Activated naive CD8-positive, alpha-beta T cell treated with anti-CD3 and anti-CD28 coated beads, Interleukin-2, amount 10 ng/mL, durations not matched to agents 7 days and 5 days (primary cell): ENCODE measurements around the gene LTF. TPM values are rescaled to one million over a fixed set of nuclear protein-coding genes. Genes with fewer than 3 reads are reported as not detected.

Experiments
- ATAC-seq: fragments of 150-1000 bp; cut with Tn5 transposase; one replicate; pipeline ENCODE4 v1.10.0; 2021; ENCODE audit warnings: low read depth, moderate library complexity
- POLR2A ChIA-PET: fragments of 350-600 bp; sonication (Branson Sonifier 250); formaldehyde crosslinking; loops from one replicate; lab custom pipeline; 2021; ENCODE audit warnings: antibody characterized with exemption; lab: Charles Lee
- DNase-seq: peaks from one replicate; pipeline ENCODE4 v3.0.0; 2021
- H3K27ac Mint-ChIP-seq: one replicate; pipeline ENCODE4 v1.8.0; 2022; ENCODE audit warnings: mild to moderate bottlenecking, mixed read lengths
- H3K27me3 Mint-ChIP-seq: one replicate; pipeline ENCODE4 v1.8.0; 2022; ENCODE audit warnings: mild to moderate bottlenecking, moderate library complexity, mixed read lengths
- H3K36me3 Mint-ChIP-seq: one replicate; pipeline ENCODE4 v1.8.0; 2021; ENCODE audit warnings: mild to moderate bottlenecking, mixed read lengths
- H3K4me1 Mint-ChIP-seq: one replicate; pipeline ENCODE4 v1.8.0; 2021; ENCODE audit warnings: mixed read lengths
- H3K4me3 Mint-ChIP-seq: one replicate; pipeline ENCODE4 v1.8.0; 2022; ENCODE audit warnings: mild to moderate bottlenecking, moderate library complexity, mixed read lengths
- H3K9me3 Mint-ChIP-seq: one replicate; pipeline ENCODE4 v1.8.0; 2021; ENCODE audit warnings: mixed read lengths
- total RNA-seq, 2 experiments: library from RNA; stranded (reverse); gene quantifications; one replicate each; pipeline ENCODE4 v1.2.3, GENCODE V29; 2021

LTF gene
- not detected for total RNA-seq

DNA sequence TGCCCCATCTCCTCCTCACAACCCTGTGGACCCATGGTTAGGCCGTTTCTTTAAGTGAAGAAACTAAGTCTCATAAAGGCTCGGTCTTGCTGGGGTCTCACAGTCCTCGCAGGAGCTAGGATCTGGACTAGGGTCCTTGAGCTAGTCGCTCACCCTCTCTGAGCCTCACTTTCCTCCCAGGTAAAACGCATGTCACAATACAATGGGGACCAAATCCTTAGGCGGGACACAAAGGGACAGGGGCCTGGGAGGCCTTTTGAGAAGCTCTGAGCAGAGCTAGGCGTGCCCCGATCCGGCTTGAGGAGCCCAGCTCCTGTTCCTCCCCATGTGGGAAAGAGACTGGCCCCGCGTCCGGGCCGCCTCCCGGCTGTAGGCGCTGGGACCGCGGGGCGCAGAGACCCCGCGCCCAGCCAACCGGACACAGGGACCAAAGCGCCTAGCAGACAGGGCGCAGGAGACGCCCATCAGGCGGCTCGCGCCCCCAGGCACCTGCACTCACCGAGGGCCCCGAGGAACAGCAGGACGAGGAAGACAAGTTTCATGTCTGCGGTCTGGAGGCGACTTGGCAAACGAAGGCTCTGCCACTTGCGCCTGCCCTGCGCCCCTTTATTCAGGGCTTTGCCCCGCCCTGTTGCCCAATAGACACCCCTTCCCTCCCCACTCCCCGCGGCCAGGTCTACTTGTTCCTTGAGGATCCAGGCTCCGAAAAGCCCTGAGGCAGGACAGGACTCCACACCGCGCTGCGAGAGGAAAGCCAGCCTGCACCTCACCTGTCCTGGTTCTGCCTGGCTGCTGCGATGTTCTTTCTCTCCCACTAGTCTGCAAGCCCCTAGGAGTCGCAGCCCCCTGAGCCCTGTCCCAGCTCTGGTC, at the start of gene LTF:
TSS of gene LTF (minus strand) at position 580 of the 870 bp plus-strand sequence. CDS start at position 542, 38 bp downstream.
- no peak for ATAC-seq
- H3K9me3 Mint-ChIP-seq = no peaks in the 10 kb centered on the region
- H3K36me3 Mint-ChIP-seq = no peaks in the 10 kb centered on the region
- peaks cover 71% of the 10 kb centered on the region for H3K27me3 Mint-ChIP-seq
- H3K27ac Mint-ChIP-seq = no peak within 1 kb of the TSS
- POLR2A ChIA-PET = no interaction called here
- peaks cover 2% of the 10 kb centered on the region for H3K4me1 Mint-ChIP-seq
- no peak within 1 kb of the TSS for H3K4me3 Mint-ChIP-seq
- DNase-seq = no peak

DNA sequence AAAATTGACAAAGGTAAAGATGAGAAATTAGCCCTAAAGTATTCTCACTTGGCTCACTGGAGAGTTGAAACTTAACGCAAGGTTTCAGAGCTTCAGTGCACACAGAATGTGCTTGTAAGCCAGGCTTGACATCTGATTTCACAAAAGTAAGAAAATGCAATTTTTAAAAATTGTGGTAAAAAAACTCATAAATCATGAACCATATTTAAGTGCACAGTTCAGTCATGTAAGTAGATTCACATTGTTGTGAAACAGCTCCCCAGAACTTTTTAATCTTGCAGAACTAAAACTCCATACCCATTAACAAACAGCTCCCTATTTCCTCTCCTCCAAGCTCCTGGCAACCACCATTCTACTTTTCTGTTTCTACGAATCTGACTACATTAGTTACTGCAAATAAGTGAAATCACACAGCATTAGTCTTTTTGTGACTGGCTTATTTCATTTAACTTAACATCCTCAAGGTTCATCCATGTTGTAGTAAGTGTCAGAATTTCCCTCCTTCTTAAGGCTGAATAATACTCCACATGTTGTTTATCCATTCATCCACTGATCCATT, 47.6 kb upstream of the LTF start:
- Mint-ChIP-seq H3K36me3 (no peaks in the 10 kb centered on the region), H3K4me1 (no peaks in the 10 kb centered on the region), H3K27ac (no peak overlapping the region), H3K4me3 (no peak overlapping the region), H3K9me3 (no peaks in the 10 kb centered on the region), H3K27me3 (peaks cover 15% of the 10 kb centered on the region)
- POLR2A ChIA-PET = no interaction called here
- no peak for ATAC-seq
- DNase-seq = no peak

DNA sequence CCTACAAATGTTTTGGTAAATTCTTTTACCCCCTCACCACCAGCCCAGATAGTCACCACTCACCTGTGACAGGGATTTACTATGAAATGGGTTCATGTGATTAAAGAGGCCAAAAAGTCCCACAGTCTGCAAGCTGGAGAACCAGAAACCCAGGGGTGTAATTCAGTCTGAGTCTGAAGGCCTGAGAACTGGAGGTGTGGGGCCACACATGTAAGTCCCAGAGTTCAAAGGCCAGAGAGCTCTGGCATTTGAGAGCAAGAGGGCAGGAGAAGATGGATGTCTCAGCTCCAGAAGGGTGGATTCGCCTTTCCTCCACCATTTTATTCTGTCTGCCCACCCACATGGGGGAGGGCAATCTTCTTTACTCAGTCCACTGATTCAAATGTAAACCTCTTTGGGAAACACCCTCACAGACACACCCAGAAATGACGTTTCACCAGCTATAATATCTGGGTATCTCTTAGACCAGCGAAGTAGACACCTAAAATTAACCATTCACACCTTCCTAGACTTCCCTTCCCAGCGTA, 45.0 kb upstream of the LTF start:
- Mint-ChIP-seq H3K9me3 (no peaks in the 10 kb centered on the region), H3K4me1 (no peaks in the 10 kb centered on the region), H3K27me3 (peaks cover 18% of the 10 kb centered on the region), H3K36me3 (no peaks in the 10 kb centered on the region), H3K27ac (no peak overlapping the region), H3K4me3 (no peak overlapping the region)
- POLR2A ChIA-PET = no interaction called here
- DNase-seq (no peak), ATAC-seq (no peak)

DNA sequence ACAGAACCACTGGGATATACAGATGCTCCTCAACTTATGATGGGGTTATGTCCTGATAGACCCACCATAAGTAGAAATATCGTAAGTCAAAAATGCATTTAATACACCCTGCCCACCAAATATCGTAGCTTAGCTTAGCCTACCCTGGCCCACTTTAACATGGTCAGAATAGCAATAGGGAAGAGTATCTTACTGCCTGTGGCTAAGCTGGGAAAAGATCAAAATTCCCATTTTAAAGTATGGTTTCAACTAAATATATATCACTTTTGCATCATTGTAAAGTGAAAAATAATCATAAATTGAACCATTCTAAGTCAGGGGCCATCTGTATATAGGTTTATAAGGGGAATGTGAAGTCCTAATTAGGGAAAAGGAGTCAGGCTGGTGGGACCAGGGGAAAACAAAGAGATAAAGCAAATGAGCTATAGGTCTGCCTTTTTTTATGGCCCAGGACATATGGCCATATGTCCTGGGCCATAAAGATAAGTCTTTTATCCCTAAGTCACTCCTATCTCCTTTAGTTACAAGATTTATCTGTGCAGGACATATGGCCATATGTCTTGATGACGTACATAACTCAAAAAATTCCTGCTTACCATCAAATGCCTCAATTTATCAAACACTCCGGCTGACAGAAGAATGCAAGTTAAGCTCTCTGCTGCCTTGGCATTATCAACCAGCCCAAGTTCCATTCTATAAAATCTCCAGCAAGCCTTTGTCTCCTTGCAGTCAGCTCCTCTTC, 44.3 kb upstream of the LTF start:
- no peak overlapping the region for H3K27ac Mint-ChIP-seq
- ATAC-seq (no peak), DNase-seq (no peak)
- H3K4me3 Mint-ChIP-seq = no peak overlapping the region
- H3K36me3 Mint-ChIP-seq = no peaks in the 10 kb centered on the region
- POLR2A ChIA-PET = no interaction called here
- H3K4me1 Mint-ChIP-seq = no peaks in the 10 kb centered on the region
- peaks cover 18% of the 10 kb centered on the region for H3K27me3 Mint-ChIP-seq
- no peaks in the 10 kb centered on the region for H3K9me3 Mint-ChIP-seq

DNA sequence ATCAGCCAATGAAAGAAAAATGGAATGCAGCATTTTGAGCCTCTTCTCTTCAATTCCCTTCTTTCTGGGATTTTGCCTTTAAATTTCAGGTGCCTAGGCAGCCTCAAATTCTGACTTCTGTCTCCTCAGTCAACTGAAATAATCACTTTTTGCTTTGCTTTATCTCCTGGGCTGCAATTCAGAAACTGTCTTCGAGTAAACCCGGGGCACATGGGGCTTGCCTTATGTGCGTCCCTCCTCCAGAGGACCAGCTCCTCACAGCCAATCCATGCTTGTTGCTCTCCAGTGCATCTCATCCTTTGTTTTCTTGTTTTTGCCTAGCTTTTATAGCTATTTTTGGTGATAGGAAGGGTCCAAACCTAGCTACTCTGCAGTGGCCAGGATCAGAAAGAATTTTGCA, 41.8 kb upstream of the LTF start:
- H3K4me1 Mint-ChIP-seq = peaks cover 1% of the 10 kb centered on the region
- no peak overlapping the region for H3K27ac Mint-ChIP-seq
- no peaks in the 10 kb centered on the region for H3K9me3 Mint-ChIP-seq
- H3K36me3 Mint-ChIP-seq = no peaks in the 10 kb centered on the region
- no peak for DNase-seq
- no peak for ATAC-seq
- peaks cover 10% of the 10 kb centered on the region for H3K27me3 Mint-ChIP-seq
- H3K4me3 Mint-ChIP-seq = no peak overlapping the region
- POLR2A ChIA-PET = no interaction called here

DNA sequence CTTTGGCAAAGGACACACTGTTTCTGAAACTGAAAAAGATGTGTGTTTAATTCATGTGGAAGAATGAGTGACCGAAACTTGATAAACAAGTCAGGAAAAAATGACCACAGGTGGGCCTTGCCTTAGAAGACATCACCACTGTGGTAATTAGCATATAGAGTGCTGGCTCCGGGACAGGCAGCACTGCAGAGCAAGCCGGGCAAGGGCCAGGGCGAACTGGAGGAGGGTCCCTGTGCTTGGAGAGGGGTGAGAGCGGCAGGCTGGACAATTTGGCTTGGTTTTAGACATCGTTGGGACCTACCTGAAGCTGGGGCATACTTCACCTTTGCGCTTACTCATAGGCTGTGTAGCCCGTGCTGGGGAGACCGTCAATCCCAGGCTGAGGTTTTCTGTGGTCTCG, 41.2 kb upstream of the LTF start:
- no peak overlapping the region for H3K4me3 Mint-ChIP-seq
- POLR2A ChIA-PET = no interaction called here
- no peak overlapping the region for H3K27ac Mint-ChIP-seq
- H3K27me3 Mint-ChIP-seq = peaks cover 6% of the 10 kb centered on the region
- no peaks in the 10 kb centered on the region for H3K36me3 Mint-ChIP-seq
- no peaks in the 10 kb centered on the region for H3K9me3 Mint-ChIP-seq
- no peak for ATAC-seq
- H3K4me1 Mint-ChIP-seq = peaks cover 1% of the 10 kb centered on the region
- DNase-seq = no peak

DNA sequence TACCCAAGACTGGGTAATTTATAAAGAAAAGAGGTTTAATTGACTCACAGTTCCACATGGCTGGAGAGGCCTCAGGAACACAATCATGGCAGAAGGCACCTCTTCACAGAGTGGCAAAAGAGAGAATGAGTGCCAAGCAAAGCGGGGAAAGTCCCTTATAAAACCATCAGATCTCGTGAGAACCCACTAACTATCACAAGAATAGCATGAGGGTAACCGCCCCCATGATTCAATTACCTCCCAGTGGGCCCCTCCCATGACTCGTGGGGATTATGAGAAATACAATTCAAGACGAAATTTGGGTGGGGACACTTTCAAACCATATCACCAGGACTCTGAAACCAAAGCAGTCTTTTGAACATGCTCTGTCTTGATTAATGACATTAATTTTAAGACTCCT, 40.1 kb upstream of the LTF start:
- ATAC-seq = no peak
- POLR2A ChIA-PET = no interaction called here
- no peak for DNase-seq
- Mint-ChIP-seq H3K27me3 (peaks cover 5% of the 10 kb centered on the region), H3K27ac (no peak overlapping the region), H3K36me3 (no peaks in the 10 kb centered on the region), H3K4me1 (peaks cover 1% of the 10 kb centered on the region), H3K9me3 (no peaks in the 10 kb centered on the region), H3K4me3 (no peak overlapping the region)

DNA sequence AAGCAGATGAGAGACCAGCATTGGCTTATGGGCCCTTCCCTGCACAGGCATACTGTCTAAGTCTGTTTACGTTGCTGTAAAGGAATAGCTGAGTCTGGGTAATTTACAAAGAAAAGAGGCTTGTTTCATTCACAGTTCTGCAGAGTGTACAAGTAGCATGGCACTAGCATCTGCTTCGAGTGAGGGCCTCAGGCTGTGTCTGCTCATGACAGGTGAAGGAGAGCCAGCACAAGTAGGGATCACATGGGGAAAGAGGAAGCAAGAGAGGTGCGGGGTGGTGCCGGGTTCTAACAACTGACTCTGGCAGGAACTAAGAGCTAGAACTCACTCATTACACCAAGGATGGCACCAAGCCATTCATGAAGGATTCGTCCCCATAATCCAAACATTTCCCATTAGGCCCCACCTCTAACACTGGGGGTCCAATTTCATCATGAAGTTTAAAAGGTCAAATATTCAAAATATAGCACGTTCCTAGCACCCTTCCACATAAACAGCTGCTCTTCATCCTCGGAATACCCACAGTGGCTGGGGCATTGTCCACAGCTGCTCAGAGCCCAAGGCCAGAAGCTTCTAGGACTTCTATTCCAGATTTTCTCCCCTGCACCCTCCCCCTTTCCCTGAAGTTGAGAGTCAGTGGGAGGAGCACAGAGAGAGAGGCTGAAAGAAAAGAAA, 38.6 kb upstream of the LTF start:
- no peaks in the 10 kb centered on the region for H3K9me3 Mint-ChIP-seq
- peaks cover 2% of the 10 kb centered on the region for H3K27me3 Mint-ChIP-seq
- ATAC-seq (no peak), DNase-seq (no peak)
- H3K36me3 Mint-ChIP-seq = no peaks in the 10 kb centered on the region
- peaks cover 1% of the 10 kb centered on the region for H3K4me1 Mint-ChIP-seq
- POLR2A ChIA-PET = interaction anchor here (0.6 kb wide), 1 partner anchor 1155 kb away, joined by 3 read pairs; no protein-coding TSS in a partner anchor
- no peak overlapping the region for H3K27ac Mint-ChIP-seq
- no peak overlapping the region for H3K4me3 Mint-ChIP-seq

DNA sequence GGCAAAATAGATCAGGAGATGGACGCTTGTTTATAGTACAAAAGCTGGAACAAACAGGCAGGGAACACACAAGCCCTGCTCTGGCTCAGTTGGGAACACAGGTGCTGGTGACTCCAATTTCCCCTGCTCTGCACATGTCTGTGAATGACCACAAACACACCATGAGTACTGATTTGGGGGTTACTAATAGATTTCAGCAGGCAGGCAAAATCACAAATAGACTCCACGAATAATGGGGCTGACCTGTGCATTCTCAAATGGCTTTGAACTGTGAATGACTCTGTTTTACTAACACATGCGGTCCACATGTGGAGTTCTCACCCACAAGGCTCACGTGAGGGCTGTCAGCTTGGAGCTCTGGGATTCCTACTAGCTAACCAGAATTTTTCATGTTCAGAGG, 37.0 kb upstream of the LTF start:
- Mint-ChIP-seq H3K36me3 (no peaks in the 10 kb centered on the region), H3K4me3 (no peak overlapping the region), H3K27ac (no peak overlapping the region), H3K9me3 (no peaks in the 10 kb centered on the region), H3K27me3 (peaks cover 6% of the 10 kb centered on the region), H3K4me1 (peaks cover 1% of the 10 kb centered on the region)
- POLR2A ChIA-PET = no interaction called here
- ATAC-seq (no peak), DNase-seq (no peak)

DNA sequence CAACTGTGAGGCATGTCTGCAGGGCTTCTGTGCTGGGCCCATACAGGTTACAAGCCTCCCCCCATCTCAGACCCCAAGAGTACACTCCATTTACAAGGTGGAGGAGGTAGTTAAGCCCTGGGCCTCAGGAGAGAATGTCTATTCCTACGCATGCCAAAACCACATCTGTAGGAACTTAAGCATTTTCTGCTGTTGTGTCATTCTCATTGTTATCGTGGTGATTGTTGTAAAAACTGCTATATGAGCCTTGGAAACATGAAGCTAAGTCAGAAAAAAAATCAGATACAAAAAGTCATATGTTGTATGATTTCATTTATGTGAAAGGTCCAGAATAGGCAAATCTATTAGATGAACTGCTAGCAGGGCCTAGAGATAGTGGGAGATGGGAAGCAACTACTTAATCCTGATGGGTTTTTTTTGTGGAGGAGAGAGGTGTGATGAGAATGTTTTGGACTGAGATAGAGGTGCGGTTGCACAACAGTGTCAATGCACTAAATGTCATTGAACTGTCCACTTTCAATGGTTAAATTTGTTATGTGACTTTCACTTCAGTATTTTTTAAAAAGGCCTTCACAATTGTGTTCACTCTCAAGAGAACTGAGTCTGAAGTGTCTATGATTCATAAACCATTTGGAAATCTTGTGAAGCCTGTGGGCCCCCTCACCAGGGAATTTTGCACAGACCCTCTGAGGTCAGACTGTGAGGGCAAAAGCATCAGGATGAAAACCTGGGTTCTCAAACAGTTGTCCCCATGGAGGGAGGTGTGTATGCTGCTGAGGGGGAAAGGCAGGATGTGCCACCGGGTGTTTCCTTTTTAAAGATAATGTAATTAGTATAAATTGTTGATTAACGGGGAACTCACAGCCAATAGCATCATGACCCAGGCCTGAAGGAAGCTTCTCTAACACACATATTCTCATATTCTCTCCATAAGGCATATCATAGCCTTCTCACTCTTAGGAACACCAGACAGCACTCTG, 36.2 kb upstream of the LTF start:
- DNase-seq = no peak
- no peaks in the 10 kb centered on the region for H3K36me3 Mint-ChIP-seq
- H3K27ac Mint-ChIP-seq = no peak overlapping the region
- no peak overlapping the region for H3K4me3 Mint-ChIP-seq
- H3K9me3 Mint-ChIP-seq = no peaks in the 10 kb centered on the region
- peaks cover 6% of the 10 kb centered on the region for H3K27me3 Mint-ChIP-seq
- POLR2A ChIA-PET = no interaction called here
- peaks cover 1% of the 10 kb centered on the region for H3K4me1 Mint-ChIP-seq
- ATAC-seq = no peak

DNA sequence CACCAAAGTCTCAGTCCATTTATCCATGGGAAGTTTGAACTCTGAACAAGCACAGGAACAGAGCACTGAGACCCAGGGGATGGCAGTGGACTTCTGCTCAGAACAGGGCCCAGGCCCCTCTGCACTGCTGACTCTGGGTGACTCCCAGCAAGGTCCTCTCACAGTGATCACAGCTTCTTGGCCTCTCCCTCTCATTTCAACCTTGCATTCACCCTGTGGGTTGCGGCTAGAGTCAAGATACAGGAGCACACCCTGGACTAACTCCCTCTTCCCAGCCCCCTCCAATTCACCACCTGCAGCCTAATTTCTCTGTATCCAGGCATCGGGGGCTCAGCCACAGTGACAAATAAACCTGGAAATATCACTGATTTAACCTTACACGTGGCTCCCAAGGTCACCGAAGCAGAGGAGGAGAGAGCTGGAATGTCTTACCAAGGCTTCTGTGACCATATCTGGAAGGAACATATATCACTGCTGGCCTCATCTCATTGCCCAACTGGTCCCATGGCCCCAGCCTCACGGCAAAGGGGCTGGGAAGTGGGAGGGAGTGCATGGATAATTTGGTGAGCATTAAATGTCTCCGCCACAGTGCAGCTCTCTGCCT, 34.3 kb upstream of the LTF start:
- DNase-seq (no peak), ATAC-seq (no peak)
- H3K9me3 Mint-ChIP-seq = no peaks in the 10 kb centered on the region
- no peak overlapping the region for H3K4me3 Mint-ChIP-seq
- POLR2A ChIA-PET = interaction anchor here (0.5 kb wide), 1 partner anchor 44 kb away, joined by 3 read pairs; no protein-coding TSS in a partner anchor
- no peaks in the 10 kb centered on the region for H3K36me3 Mint-ChIP-seq
- H3K27me3 Mint-ChIP-seq = peaks cover 4% of the 10 kb centered on the region
- peaks cover 1% of the 10 kb centered on the region for H3K4me1 Mint-ChIP-seq
- no peak overlapping the region for H3K27ac Mint-ChIP-seq
